Transverse colon (tissue), 4 donors: ENCODE results near the gene MINDY3.

Experiments
- POLR2A ChIP-seq: fragments of 450-650 bp; IDR thresholded peaks from one replicate; pipeline ENCODE4 v1.6.1; 2016; ENCODE audit warnings: antibody characterized with exemption, mild to moderate bottlenecking, moderate library complexity
- POLR2AphosphoS5 ChIP-seq, 3 donors: sonication (generic); formaldehyde crosslinking; IDR thresholded peaks; one replicate each; pipeline ENCODE4 v1.6.1; 2016; ENCODE audit warnings: antibody characterized with exemption in 3 of 3
- TF ChIP-seq, protein P1 (sequence below), 5 experiments: fragments of 200-600 bp in 3 of 5; fragments of 450-650 bp in 2 of 5; sonication (generic) in 3 of 5; IDR thresholded peaks; 1 replicate in 2 of 5; 2 replicates in 3 of 5; pipeline ENCODE4 v1.5.1; 2016 to 2017; ENCODE audit warnings: antibody characterized with exemption in 5 of 5, inconsistent platforms in 3 of 5, mild to moderate bottlenecking in 2 of 5, moderate library complexity in 1 of 5

DNA sequence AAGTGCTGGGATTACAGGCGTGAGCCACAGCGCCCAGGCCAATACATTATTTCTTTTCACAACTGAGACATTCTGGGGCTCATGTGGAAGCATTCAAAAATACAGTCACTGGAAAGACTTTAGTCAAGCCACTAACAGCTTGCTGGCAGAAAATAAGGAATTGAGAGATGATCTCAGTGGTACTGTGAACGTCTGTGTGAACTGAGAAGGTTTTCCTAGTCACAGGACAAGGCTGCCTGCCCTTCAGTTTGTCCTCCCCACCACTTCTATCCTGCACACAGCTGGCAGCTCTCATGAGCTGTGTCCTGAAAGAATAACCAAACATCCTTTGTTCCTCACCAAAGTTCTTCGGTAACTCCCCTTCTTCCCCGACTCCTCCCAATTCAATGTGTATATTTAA is 109.3 kb downstream of the MINDY3 start:
- TF ChIP-seq, protein P1, sequence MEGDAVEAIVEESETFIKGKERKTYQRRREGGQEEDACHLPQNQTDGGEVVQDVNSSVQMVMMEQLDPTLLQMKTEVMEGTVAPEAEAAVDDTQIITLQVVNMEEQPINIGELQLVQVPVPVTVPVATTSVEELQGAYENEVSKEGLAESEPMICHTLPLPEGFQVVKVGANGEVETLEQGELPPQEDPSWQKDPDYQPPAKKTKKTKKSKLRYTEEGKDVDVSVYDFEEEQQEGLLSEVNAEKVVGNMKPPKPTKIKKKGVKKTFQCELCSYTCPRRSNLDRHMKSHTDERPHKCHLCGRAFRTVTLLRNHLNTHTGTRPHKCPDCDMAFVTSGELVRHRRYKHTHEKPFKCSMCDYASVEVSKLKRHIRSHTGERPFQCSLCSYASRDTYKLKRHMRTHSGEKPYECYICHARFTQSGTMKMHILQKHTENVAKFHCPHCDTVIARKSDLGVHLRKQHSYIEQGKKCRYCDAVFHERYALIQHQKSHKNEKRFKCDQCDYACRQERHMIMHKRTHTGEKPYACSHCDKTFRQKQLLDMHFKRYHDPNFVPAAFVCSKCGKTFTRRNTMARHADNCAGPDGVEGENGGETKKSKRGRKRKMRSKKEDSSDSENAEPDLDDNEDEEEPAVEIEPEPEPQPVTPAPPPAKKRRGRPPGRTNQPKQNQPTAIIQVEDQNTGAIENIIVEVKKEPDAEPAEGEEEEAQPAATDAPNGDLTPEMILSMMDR (IDR thresholded peaks at IDR 0.05), result no peak
- TF ChIP-seq POLR2A (no peak), POLR2AphosphoS5 (IDR thresholded peaks at IDR 0.05) (no peak)
